T-helper 2 cell treated with Interferon-gamma antibody and Interleukin-4, amounts not matched to agents 5 μg/mL and 100 μg/mL, for 36 hours (primary cell): ENCODE results near the gene PEX26.
A peak's percentile ranks its signal among the peaks of the same experiment; 100 is the strongest.
"Not testable (repeated sequence)": the region's sequence is repeated elsewhere in the genome, so short reads cannot be mapped to it uniquely, and the experiment has no call there.

Source experiments
- DNase-seq: peaks from one replicate; pipeline ENCODE4 v3.0.0; 2021; ENCODE audit warnings: low spot score
- H3K27ac Mint-ChIP-seq: one replicate; pipeline ENCODE4 v1.8.0; 2021; ENCODE audit warnings: mild to moderate bottlenecking, mixed read lengths
- H3K27me3 Mint-ChIP-seq: one replicate; pipeline ENCODE4 v1.8.0; 2021; ENCODE audit warnings: low read depth, mixed read lengths
- H3K36me3 Mint-ChIP-seq: one replicate; pipeline ENCODE4 v1.8.0; 2021; ENCODE audit warnings: low read depth, mixed read lengths
- H3K4me1 Mint-ChIP-seq: one replicate; pipeline ENCODE4 v1.8.0; 2021; ENCODE audit warnings: low read depth, mixed read lengths
- H3K4me3 Mint-ChIP-seq: one replicate; pipeline ENCODE4 v1.8.0; 2022; ENCODE audit warnings: mild to moderate bottlenecking, moderate library complexity, mixed read lengths
- H3K9me3 Mint-ChIP-seq: one replicate; pipeline ENCODE4 v1.8.0; 2021; ENCODE audit warnings: mixed read lengths

Gene PEX26

GRCh38 chr22:18087350-18087855 lies 9.6 kb downstream of the PEX26 start:
- Mint-ChIP-seq H3K27ac (no peak overlapping the region), H3K27me3 (no peaks in the 10 kb centered on the region), H3K9me3 (no peaks in the 10 kb centered on the region), H3K4me3 (no peak overlapping the region), H3K36me3 (peaks cover 54% of the 10 kb centered on the region), H3K4me1 (peaks cover 13% of the 10 kb centered on the region)
- no peak for DNase-seq

- no peaks in the 10 kb centered on the region for H3K9me3 Mint-ChIP-seq
- H3K36me3 Mint-ChIP-seq: peaks cover 48% of the 10 kb centered on the region
- DNase-seq: no peak
- no peak overlapping the region for H3K27ac Mint-ChIP-seq
- no peaks in the 10 kb centered on the region for H3K27me3 Mint-ChIP-seq
- H3K4me3 Mint-ChIP-seq: no peak overlapping the region
- peaks cover 12% of the 10 kb centered on the region for H3K4me1 Mint-ChIP-seq
Observed at GRCh38 chr22:18088825-18089568, 11.2 kb downstream of the PEX26 start.

GRCh38 chr22:18090286-18090685 lies 12.5 kb downstream of the PEX26 start:
- peaks cover 12% of the 10 kb centered on the region for H3K4me1 Mint-ChIP-seq
- H3K27ac Mint-ChIP-seq: no peak overlapping the region
- no peak for DNase-seq
- H3K9me3 Mint-ChIP-seq: no peaks in the 10 kb centered on the region
- peaks cover 43% of the 10 kb centered on the region for H3K36me3 Mint-ChIP-seq
- no peaks in the 10 kb centered on the region for H3K27me3 Mint-ChIP-seq
- H3K4me3 Mint-ChIP-seq: no peak overlapping the region

DNA sequence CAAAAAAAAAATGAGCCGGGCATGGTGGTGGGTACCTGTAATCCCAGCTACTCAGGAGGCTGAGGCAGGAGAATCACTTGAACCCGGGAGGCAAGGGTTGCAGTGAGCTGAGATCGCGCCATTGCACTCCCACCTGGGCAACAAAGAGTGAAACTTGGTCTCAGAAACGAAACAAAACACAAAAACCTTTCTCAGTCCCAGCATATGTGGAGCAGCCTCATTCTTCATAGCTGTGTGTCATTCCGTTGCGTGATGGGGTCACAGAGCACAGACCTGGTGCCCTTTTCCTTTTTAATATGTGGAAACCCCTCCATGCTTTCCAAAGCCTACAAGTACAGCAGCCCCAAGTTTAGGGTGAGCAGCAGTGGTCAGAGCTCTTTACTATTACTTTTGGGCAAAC lies 13.7 kb downstream of the PEX26 start:
- H3K36me3 Mint-ChIP-seq: peaks cover 44% of the 10 kb centered on the region

GRCh38 chr22:18091916-18092526 lies 14.2 kb downstream of the PEX26 start:
- H3K9me3 Mint-ChIP-seq: no peaks in the 10 kb centered on the region
- H3K4me3 Mint-ChIP-seq: peak overlapping the region; percentile 26
- H3K36me3 Mint-ChIP-seq: peaks cover 45% of the 10 kb centered on the region
- DNase-seq: no peak
- peaks cover 12% of the 10 kb centered on the region for H3K4me1 Mint-ChIP-seq
- H3K27me3 Mint-ChIP-seq: no peaks in the 10 kb centered on the region
- peak overlapping the region; percentile 82 for H3K27ac Mint-ChIP-seq

More for the DNA sequence above, 13.7 kb downstream of the PEX26 start:
- Mint-ChIP-seq H3K4me1 (peaks cover 12% of the 10 kb centered on the region), H3K4me3 (no peak overlapping the region), H3K27ac (no peak overlapping the region), H3K27me3 (no peaks in the 10 kb centered on the region), H3K9me3 (no peaks in the 10 kb centered on the region)
- DNase-seq: no peak

- H3K36me3 Mint-ChIP-seq: peaks cover 35% of the 10 kb centered on the region
- no peak for DNase-seq
- H3K9me3 Mint-ChIP-seq: no peaks in the 10 kb centered on the region
- peaks cover 12% of the 10 kb centered on the region for H3K4me1 Mint-ChIP-seq
- no peak overlapping the region for H3K4me3 Mint-ChIP-seq
- H3K27ac Mint-ChIP-seq: no peak overlapping the region
- no peaks in the 10 kb centered on the region for H3K27me3 Mint-ChIP-seq
Observed at GRCh38 chr22:18093661-18094060, 15.9 kb downstream of the PEX26 start.

DNA sequence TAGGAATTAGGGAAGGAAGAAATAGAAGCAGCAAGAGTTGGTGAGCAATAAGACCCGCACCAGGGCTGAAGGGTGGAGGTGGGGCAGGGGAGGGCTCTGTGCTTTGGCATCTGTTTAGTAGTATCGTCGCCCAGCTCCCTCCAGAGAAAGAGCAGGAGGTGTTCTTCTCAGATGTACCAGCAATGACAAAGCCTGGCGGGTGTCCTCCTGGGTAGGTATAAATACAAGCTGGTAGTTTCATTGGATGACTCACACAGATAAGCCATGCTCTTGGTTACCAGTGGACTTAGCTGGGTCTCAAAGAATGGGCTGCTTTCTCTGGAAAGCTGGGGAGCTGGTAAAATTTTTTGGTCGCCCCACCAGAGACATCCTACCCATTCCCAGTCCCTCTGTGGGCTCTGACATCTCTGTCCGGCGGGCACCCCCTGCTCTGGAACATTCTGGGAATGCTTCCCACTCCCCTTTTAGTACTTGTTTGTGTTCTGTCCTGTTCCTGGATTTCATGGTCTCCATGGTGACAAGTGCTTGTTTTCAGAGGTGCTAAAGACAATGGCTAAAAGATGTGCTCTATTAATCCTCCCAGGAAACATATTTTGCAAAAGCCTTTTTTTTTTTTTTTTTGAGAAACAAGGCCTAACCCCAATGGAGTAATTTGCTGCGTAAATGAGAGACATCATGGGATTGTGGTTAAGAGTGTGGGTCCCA lies 17.5 kb downstream of the PEX26 start:
- peaks cover 32% of the 10 kb centered on the region for H3K36me3 Mint-ChIP-seq
- DNase-seq: no peak
- H3K4me1 Mint-ChIP-seq: peaks cover 10% of the 10 kb centered on the region
- no peaks in the 10 kb centered on the region for H3K9me3 Mint-ChIP-seq
- no peak overlapping the region for H3K4me3 Mint-ChIP-seq
- no peak overlapping the region for H3K27ac Mint-ChIP-seq
- no peaks in the 10 kb centered on the region for H3K27me3 Mint-ChIP-seq

- Mint-ChIP-seq H3K27ac (no peak overlapping the region), H3K9me3 (no peaks in the 10 kb centered on the region), H3K27me3 (no peaks in the 10 kb centered on the region), H3K4me3 (no peak overlapping the region), H3K36me3 (peaks cover 30% of the 10 kb centered on the region), H3K4me1 (peaks cover 6% of the 10 kb centered on the region)
- DNase-seq: peak; percentile 27
Observed at GRCh38 chr22:18096823-18097222, 19.0 kb downstream of the PEX26 start.

DNA sequence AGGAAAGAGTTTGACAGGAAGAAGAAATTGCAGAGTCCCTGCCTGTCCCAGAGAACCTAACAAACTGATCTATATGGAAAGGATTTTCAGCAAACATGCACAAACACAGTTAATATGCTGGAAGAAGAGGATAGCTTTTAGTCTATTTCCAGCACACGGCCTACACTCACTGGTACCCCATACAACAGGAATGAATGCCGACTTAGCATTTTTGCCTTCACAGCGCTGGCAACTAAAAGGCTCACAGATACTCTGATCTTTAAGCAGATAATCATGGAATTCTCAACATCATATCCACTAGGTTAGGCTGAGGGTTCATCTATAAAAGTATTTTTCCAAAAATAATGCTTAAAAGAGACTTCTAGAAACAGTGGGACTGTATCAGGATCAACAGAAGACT lies 23.0 kb downstream of the PEX26 start:
- no peak for DNase-seq
- H3K27me3 Mint-ChIP-seq: no peaks in the 10 kb centered on the region
- no peak overlapping the region for H3K4me3 Mint-ChIP-seq
- H3K4me1 Mint-ChIP-seq: peaks cover 2% of the 10 kb centered on the region
- no peak overlapping the region for H3K27ac Mint-ChIP-seq
- H3K9me3 Mint-ChIP-seq: peaks cover 9% of the 10 kb centered on the region
- H3K36me3 Mint-ChIP-seq: peaks cover 30% of the 10 kb centered on the region

- no peak overlapping the region for H3K27ac Mint-ChIP-seq
Observed at GRCh38 chr22:18101536-18101935, 23.7 kb downstream of the PEX26 start.

DNA sequence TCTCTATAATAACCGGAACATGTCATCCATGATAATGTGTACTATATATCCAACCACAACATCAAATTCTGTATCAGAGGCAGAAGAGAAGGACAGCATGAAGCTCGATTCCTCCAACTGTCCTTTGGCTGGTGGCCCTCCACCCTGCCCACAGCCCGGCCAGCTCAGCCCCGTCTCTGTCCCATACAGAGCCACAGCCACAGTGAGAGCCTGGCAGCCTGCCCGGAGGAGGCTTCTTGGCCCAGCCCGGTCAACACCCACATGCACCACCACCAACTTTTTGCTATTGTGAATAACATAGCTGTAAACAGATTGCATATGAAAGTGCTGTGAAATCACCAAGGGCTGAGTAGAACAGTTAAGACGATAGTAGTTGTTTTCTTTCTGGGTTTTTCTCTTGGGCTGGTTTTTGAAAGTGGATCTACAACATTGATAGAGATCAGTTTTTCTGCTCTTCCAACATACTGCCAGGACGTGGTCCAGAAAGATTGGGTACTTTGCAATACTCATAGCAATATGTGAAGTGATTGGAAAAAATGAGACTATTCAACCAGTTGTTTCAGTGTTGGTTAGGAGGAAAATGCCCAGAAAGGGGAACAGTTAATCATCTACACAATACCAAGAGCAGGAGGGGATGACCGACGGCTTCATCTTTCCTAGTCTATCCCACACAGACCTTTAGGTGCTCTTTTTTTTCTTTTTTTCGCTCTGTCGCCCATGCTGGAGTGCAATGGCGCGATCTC lies 25.9 kb downstream of the PEX26 start:
- DNase-seq: peak; percentile 42
- peaks cover 4% of the 10 kb centered on the region for H3K27me3 Mint-ChIP-seq
- no peak overlapping the region for H3K4me3 Mint-ChIP-seq
- peaks cover 18% of the 10 kb centered on the region for H3K9me3 Mint-ChIP-seq
- H3K36me3 Mint-ChIP-seq: peaks cover 28% of the 10 kb centered on the region
- H3K27ac Mint-ChIP-seq: no peak overlapping the region
- H3K4me1 Mint-ChIP-seq: no peaks in the 10 kb centered on the region

More at GRCh38 chr22:18101536-18101935, 23.7 kb downstream of the PEX26 start:
- Mint-ChIP-seq H3K36me3 (peaks cover 28% of the 10 kb centered on the region), H3K9me3 (peaks cover 14% of the 10 kb centered on the region), H3K27me3 (no peaks in the 10 kb centered on the region), H3K4me1 (no peaks in the 10 kb centered on the region), H3K4me3 (no peak overlapping the region)
- no peak for DNase-seq

DNA sequence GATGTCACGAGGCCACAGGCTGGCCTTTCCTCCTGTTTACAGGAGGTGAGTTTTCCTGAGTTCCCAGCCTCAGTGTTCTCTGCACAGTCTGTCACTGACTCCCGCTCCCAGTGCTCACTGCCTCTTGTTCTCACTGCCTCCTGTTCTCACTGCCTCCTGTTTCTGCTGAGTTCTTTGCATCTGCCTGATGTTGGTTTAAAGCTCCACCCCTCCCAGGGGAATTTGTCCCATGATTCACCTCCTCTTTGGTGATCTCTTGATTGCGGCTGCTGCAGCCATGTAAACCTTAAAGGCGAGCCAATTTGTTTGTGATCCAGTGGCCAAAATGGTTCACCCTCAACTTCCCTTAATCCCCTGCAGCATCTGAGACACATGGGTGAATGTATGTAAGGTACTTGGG lies 26.8 kb downstream of the PEX26 start:
- DNase-seq: no peak
- Mint-ChIP-seq H3K4me1 (peaks cover under 1% of the 10 kb centered on the region), H3K27ac (no peak overlapping the region), H3K36me3 (peaks cover 25% of the 10 kb centered on the region), H3K4me3 (no peak overlapping the region), H3K27me3 (peaks cover 13% of the 10 kb centered on the region), H3K9me3 (peaks cover 18% of the 10 kb centered on the region)

- H3K27ac Mint-ChIP-seq, H3K4me3 Mint-ChIP-seq, H3K4me1 Mint-ChIP-seq, DNase-seq: not testable (repeated sequence)
- Mint-ChIP-seq H3K27me3 (peaks cover 24% of the 10 kb centered on the region), H3K9me3 (peaks cover 18% of the 10 kb centered on the region), H3K36me3 (peaks cover 23% of the 10 kb centered on the region)
Observed at GRCh38 chr22:18105981-18106380, 28.2 kb downstream of the PEX26 start.
